AG04449 (cell line): ENCODE data around the gene KRT78.

Source experiments
- CTCF ChIA-PET: fragments of 350-600 bp; formaldehyde crosslinking; extraction: SDS; loops from one replicate; lab custom pipeline; 2021; ENCODE audit warnings: antibody characterized with exemption; lab: Yijun Ruan, JAX
- POLR2A ChIA-PET: fragments of 400-600, 350-600 bp; formaldehyde crosslinking; extraction: SDS; loops from one replicate; lab custom pipeline; 2020; ENCODE audit warnings: antibody characterized with exemption, inconsistent platforms; lab: Yijun Ruan, JAX
- DNase-seq: peaks from one replicate; pipeline ENCODE4 v3.0.0-alpha.2; 2010; ENCODE audit warnings: low read depth, low spot score
- H3K4me3 ChIP-seq: 2 replicates; pipeline ENCODE4 v1.5.1; 2011; ENCODE audit warnings: low read depth, mild to moderate bottlenecking, control low read depth, low read length
- TF ChIP-seq, protein P1 (sequence below): IDR thresholded peaks from one replicate; pipeline ENCODE4 v1.5.1; 2011; ENCODE audit warnings: mild to moderate bottlenecking, moderate library complexity, low read length, control low read depth, inconsistent platforms; ENCODE audit not compliant: insufficient read depth; ENCODE audit errors: missing control alignments

Gene KRT78

DNA sequence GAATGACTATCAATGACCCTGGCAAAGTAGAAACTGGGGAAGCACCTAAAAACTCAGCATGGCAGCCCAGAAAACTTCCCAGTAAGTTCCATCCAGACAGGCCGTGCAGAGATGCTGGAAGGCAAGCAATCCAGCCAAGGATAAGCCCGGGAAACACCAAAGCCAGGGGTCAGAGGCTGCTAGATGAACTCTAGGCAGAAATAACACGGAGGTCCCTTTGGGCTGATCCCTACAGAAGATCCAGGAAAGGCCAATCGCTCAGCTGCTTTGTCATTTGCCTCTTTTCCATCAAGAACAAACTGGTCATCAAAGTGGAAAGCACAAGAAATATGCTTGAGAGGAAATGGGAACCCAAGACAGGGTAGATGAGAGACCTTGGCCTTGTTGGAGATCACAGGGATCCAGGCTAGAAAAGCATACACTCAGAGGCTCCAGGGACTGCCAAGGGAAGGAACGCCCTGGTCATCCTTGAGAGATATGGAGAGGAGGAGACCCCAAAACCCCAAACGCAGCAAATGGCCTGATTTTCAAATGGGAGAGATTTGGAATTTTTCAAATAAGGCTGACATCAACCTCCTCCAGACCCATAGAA, 21.2 kb downstream of the KRT78 start:
- H3K4me3 ChIP-seq = no peak overlapping the region
- TF ChIP-seq, protein P1, sequence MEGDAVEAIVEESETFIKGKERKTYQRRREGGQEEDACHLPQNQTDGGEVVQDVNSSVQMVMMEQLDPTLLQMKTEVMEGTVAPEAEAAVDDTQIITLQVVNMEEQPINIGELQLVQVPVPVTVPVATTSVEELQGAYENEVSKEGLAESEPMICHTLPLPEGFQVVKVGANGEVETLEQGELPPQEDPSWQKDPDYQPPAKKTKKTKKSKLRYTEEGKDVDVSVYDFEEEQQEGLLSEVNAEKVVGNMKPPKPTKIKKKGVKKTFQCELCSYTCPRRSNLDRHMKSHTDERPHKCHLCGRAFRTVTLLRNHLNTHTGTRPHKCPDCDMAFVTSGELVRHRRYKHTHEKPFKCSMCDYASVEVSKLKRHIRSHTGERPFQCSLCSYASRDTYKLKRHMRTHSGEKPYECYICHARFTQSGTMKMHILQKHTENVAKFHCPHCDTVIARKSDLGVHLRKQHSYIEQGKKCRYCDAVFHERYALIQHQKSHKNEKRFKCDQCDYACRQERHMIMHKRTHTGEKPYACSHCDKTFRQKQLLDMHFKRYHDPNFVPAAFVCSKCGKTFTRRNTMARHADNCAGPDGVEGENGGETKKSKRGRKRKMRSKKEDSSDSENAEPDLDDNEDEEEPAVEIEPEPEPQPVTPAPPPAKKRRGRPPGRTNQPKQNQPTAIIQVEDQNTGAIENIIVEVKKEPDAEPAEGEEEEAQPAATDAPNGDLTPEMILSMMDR = no peak
- ChIA-PET CTCF (interaction anchor here (1.0 kb wide), 1 partner anchor 9 kb away, joined by 3 read pairs; no protein-coding TSS in a partner anchor), POLR2A (no interaction called here)
- DNase-seq = no peak

DNA sequence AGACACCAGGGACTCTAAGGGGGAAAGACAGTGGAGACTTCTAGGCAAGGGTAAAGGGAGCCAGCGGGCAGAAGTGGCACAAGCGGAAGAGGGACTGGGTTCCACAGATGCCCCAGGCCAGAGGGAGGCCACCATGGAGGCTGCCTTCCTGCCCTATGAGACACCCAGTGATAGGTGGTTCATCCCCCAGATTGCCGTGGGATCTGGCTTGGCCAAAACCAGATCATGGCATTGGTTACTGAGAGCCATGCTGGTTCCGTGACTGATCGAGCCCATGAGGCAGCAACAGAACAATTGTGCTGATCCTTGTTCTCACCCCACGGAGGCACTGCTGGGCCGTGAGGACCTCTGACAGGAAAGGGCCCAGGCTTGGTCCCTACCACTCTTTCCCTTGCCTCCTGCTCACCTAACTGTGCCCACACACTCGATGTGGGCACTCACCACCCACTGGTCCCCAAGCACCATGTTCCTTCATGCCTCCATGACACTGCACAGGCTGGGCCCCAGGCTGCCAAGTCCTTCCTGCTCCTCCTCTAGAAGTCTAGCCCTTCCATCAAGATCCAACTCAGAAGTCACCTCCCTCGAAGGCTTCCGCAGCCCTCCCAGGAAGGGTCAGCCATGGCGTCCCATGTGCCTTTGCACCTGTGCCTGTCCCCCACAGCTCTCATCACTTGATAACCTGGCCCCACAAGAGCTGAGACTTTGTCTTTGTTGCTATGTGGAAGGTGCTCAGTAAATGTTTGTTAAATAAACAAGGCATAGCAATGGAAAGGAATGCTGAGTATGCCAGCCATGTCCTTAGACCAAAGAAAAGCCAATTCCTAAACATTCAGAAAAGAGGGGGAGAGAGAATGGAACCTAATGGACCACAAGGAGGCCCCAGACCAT, 21.9 kb downstream of the KRT78 start:
- H3K4me3 ChIP-seq = no peak overlapping the region
- CTCF ChIA-PET = interaction anchor here (1.0 kb wide), 1 partner anchor 10 kb away, joined by 3 read pairs; no protein-coding TSS in a partner anchor
- DNase-seq = no peak
- POLR2A ChIA-PET = no interaction called here
- TF ChIP-seq, protein P1 = no peak

DNA sequence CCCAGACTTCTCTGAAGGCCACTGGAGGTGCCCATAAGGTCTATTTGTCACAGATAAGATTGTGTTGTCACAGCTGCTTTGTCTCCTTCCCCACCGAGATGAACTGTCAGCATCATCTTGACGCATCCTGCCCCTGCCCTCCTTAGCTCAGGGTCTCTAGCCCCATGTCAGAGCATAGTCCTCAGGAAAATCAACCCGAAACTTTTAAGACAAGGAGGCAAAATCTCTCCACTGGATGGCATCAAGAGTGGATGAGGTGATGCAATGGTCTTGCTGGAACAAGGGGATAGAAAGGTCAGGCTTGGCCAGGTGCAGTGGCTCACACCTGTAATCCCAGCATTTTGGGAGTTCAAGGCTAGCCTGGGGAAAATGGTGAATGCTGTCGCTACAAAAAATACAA, 22.8 kb downstream of the KRT78 start:
- TF ChIP-seq, protein P1 = no peak
- ChIA-PET POLR2A (no interaction called here), CTCF (interaction anchor here (1.2 kb wide), 1 partner anchor 45 kb away, joined by 3 read pairs; no protein-coding TSS in a partner anchor)
- DNase-seq = no peak
- no peak overlapping the region for H3K4me3 ChIP-seq

DNA sequence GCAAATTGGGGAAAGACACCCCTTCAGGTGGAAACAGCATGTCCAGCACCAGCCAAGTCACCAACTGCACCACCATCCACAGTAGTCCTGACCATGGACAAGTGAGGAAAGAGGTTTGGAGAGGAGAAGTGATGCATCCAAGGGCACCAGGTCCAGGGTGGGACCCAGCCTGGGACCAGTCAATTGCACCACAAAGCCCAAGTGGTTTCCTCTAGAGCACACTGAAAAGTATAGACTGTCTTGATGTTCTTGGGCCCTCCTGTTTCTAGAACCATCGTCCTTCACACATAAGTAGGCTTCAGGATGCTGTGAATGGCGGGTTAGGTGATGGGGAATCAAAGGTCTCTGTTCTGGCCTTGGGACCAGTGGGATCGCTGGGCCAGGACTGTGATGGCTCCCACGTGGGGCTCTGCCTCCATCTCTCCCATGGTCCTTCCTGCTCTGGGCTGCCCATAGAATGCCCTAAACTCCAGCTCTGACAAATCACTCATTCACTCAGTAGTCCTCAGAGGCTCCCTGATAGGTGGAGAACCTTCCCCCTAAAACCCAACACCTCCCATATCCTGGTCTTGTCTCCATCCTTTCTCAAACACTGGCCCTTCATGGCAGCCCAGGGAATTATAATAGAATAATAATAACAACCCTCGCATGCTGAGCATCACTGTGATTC, 23.9 kb downstream of the KRT78 start:
- ChIA-PET CTCF (no interaction called here), POLR2A (no interaction called here)
- H3K4me3 ChIP-seq = no peak overlapping the region
- no peak for DNase-seq
- TF ChIP-seq, protein P1 = no peak

DNA sequence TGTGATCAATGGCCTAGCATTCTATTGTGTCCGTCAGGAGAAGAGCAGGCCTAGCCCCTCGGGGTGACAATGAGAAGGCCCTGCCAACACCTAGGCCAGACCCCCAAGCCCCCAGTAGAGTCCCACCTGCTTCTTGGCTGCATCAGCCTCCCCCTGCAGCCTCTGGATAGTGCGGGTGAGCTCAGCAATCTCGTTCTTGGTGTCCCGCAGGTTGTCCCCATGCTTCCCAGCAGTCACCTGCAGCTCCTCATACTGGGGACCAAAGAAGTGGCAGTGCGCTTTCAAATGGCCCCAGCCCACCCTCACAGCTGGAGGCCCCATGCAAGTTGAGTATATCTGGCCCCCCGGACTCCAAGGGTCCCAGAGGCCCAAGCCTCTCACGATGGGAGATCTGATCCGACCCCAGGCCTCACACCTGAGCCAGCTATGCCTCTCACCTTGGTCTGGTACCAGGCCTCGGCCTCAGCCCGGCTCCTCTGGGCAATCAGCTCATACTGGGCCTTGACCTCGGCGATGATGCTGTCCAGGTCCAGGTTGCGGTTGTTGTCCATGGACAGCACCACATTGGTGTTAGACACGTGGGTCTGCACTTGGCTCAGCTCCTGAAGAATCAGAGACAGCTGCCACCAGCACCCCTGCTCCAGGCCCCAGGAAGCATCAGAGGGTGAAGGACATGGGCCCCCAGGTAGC, 24.9 kb downstream of the KRT78 start:
- TF ChIP-seq, protein P1 = no peak
- POLR2A ChIA-PET = no interaction called here
- CTCF ChIA-PET = no interaction called here
- DNase-seq = no peak
- H3K4me3 ChIP-seq = no peak overlapping the region
